GM21390 (cell line): Measurements from ENCODE around the gene LRMDA.

Experiments used
- ATAC-seq: cut with Tn5 transposase; IDR thresholded peaks from one replicate; pipeline ENCODE4 v1.9.1; 2021; ENCODE audit not compliant: unreplicated experiment

The LRMDA gene

DNA sequence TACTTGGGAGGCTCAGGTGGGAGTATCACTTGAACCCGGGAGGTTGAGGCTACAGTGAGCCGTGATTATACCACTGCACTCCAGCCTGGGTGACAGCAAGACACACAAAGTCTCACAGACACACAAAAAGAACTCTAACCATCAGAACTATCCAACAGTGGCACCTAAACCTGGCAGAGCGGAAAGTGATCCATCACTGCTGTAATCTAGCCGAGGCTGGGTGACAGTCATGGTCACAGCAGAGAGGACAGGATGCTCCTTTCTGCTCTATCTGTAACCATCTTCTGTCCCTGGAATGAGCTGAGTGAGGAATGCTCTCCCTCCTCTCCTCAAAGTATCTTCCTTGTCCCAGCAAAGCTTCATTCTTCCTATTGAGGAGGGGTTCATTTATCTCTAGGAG is 656.6 kb downstream of the LRMDA start:
- ATAC-seq, result no peak

DNA sequence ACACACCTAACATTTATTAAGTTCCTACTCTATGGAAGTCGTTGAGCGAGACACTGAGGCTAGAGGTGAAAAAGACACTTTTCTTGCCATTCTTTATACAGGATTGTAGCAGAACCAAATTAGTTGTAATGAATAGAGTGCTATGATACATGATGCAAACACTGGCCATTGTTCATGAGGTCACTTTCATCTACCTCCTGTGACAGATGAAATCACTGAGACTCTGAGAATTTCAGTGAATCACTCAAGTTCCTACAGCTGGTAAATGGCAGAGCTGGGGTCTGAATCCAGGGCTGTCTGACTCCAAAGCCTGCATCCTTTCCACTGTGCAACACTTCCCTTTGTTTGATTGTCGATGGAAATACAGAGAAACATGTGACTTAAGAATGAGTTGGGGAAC is 657.6 kb downstream of the LRMDA start:
- no peak for ATAC-seq

DNA sequence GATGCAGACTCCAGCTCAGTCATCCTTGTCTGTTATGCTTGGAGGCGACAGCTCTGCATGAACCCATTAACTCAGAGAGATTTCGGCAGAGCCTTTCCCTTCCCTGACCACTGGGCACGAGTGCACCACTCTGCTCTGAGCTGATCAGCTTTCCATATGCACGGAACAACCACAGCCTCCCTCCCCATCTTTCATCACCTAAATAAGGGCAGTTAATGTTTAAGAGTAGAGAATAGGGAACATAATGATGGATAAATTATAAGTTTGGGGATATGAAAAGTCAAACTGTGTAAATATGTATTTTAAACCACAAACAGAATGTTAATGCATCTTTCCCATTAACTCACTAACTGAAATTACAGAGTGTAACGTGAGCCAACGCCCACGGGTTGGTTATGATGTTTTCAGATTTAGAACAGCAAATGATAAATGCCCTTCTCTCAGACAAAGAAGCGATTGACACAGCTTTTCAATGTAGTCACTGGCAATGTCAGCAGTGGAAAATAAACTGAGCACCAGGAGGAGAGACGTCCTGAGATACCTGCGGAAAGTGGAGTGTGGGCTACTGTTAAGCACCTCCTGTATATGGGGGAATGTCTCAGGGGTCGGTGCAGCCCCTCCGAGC is 658.2 kb downstream of the LRMDA start:
- ATAC-seq, result no peak

DNA sequence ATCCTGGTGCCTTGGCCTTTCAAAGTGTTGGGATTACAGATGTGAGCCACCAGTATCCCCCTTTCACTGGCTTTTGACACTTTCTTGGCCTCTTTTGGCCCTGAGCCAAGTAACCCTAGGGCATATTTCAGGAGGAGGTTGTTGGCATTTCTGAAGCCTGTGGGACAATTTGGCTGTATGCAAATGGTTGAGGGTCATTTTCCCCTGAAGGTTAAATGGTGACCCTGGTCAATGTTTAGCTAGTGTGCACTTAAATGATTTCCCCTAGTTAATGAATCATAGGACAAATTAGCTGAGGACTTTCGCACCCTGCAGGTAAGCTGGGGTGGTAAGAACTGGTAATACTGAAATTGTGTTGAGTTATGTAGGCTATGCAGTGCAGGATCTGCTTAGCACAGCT is 660.5 kb downstream of the LRMDA start:
- ATAC-seq, result no peak

DNA sequence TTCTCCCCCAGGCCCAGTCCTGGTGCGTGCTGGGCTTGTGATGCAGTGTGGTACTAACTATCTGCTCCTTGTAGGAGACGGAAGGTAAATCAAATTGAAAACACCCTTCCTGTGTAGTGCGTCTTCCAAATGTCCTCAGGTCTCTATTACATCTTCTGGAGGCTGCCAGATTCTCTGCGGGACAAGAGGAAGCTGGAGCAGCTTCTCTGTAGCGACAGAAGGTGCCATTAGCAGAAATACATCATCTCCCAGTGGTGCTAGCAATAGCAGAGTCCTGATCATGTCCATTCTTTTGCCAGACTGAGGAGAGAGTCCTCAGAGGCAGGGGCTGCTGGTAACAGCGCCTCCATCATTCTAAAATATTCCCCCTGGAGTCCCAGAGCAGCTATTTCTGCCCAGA is 675.2 kb downstream of the LRMDA start:
- no peak for ATAC-seq

DNA sequence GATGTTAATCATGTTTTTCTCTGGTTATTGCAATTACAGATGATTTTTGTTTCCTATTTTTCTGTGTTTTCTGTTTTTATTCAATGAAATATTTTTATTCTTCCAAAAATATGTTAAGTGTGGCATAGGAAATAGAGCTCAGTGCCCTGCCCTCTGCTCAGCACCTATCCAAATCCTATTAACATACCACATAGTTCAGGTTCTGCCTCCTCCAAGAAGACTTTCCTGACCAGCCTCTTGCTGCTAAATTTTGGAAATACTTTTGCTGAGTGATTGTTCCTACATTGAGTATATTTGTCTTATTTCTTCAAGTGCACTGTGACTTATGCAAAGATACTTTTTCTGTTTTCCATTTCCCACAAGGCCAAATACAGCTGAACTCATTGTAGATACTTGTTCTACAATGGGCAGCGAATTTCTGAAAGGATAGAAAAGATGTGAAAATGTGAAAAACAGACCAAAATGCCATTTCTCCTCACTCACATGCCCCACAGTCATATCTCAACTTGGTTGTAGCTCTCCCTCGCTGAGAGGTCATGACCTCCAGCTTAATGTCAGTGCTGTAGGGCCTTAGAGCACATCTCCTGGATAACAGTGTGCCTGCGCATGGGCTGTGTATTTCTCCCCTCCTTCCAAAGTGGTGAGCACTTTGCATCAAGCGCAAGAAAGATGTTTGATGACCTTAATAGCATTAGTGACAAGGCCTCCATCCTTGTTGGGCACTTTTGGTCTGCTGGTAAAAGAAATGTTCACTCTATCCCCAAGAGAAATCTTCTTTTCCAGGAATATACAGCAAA is 677.3 kb downstream of the LRMDA start:
- ATAC-seq, result no peak

DNA sequence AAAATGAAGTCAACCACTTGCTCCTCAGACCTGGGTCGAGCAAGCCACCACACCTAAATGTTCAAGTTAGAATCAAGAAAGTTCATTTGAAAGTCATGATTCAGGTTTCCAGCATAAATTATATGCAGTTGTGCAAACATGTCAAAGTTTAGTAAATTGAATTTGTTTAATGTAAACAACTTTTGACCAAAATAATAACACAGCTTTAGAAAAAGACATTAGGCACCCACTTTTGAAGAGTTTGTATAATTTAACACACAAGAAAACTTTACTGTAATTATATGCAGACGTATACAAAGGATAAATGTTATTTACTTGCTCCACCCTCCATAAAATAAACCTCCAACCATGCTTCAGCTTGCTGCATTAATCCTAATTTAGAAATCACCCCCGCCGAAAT is 680.0 kb downstream of the LRMDA start:
- ATAC-seq, result no peak

DNA sequence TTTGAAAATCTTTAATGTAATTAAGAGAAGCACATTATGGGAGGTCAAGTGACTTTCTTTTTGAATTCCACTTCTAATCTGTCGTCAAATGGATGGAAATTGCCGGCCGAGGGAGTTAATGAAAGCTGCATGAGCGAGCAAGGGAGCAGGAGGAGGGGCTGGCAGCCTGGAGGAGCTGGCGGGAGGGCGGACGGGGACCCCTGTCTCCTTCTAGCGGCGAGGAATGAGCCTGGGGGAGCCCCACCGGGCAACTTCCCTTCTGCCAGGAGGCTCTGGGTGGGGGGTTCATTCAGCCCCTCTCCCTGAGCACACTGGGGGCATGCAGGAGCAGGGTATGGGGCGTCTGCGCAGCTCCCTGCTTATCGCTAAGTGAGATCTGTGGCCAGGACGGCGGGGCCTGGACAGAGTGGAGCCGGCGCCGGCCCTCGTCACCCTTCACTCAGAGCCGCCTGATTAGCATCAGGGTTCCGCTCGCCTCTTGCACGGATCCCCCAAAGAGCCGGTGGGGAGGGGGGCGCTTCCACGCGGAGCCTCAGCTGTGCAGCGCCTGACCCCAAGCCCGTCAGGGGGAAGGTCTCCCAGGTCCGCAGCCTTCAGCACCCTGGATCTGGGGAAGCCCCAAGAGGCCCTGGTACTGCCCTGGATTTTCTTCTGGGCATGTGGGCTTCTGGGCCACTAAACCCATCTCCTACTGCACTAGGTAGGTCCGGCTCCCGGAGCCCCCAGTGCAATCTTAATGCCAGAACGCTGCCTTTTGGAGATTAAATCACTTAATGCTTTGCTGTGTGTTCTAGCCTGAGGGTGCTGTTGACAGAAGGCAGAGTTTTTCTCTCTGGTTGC is 680.8 kb downstream of the LRMDA start:
- ATAC-seq, result no peak

DNA sequence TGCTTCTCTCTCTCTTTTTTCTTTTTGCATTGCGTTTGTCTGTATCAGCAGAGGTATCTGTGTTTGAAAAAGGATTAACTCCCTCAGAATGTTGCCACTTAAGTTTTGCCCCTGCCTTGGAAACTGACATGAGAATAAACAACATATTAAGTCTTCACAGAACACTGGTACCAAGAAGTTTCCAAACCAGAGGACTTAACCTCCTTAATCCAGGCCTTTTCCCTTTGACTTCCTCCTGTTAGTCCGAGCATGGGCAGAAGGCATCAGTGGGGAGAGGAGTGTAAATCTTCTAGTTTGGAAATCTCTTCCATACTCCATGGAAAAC is 681.4 kb downstream of the LRMDA start:
- ATAC-seq, result no peak

DNA sequence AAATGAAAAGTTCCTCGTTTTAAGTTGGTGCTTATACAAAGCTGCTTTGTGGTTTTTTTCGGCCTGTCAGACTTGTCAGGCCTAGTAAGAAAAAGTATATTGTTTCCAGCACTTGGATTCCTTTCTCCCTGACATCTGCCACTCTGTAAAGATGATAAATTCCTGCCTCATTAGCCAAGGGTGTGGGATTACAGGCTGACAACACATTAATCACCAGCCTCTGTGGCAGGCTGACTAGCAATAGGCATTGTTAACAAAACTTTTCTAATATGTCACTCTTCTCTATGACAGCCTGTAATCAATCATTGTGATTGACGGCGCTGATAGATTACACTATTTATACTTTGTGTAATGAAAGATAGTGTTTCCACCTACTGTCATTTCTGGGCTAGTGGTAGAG is 682.5 kb downstream of the LRMDA start:
- no peak for ATAC-seq

DNA sequence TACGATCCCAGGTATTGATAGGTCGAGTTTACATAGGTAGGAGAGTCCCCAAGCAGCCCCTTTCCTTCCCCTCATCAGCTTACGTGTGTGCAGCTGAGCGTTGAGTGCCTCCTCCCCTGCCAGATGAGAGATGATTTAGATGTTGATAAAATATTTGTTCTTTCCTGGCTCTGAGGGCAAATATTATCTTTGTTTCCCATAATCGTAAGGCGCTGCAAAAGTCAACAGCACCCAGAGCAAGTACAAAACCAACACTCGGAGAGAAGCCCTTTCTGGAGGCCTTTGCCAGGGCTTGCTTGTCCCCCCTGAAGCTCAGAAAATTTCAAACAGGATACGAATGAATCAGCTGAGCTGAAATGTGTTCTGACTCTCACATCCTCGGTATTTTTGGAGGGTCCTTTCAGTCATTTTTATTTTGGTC is 683.2 kb downstream of the LRMDA start:
- ATAC-seq, result no peak

DNA sequence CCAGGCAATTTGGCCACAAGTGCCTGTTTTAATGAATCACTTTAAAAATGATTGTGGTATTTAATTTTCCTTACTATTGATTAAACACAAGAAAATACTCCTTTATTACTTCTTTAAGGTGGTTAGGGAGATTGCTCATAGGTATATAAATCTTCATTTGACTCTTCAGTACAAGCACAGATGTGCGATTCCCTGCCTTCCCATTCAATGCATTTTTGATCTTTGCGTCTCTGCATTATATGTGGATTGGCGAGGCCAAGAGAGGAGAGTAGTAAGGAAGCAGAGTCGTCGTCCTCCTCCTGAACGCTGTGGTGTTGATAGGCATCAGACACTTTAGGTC is 683.7 kb downstream of the LRMDA start:
- ATAC-seq, result no peak

DNA sequence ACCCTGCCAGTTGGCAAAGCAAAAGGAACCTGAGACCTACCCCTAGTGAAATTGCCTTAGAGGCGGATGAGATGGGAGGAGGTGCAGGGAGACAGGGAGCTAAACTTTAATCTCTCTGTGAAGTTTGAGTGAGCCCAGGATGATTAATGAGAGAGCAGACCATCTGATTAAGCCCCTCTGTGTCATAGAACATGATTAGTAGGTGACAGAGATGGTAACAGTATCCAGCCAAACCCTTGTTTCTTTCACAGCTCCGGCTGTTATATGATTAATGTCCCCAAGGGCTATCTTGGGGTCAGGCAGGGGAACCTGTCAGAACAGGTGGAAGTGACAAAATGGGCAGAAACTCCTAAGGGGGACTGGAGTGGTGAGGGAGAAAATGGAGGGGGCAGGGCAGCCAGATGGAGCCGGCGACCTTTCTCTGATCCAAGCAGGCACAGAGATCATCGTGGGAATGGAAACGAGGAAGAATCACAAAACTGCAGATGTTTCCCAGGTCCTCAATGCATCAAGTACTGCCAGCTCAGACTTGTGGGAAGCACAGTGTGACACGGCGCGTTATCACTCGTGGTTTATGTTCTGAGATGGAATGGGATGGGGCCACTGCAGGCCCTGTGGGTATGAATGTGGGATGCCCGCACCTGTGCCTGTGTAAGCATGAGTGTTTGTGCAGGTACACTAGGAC is 684.2 kb downstream of the LRMDA start:
- ATAC-seq, result no peak

DNA sequence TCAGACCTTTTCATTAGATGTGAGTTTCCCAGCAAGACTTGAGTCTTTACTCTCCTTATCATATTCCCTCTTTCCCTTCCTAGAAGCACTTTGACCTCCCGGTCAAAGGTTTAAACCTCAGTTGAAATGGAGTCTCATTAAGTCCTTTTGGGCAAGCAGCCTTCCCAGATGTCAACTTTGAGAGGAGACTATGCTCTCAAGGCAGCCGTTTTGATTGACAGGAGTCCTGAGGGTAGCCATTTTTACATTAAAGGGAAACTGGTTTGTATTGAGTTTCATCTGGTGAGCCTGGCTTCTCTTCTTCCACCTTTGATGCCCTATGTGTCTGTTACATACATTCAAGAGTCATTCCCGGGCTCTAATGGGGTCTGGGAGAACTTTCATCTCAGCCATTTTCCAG is 685.1 kb downstream of the LRMDA start:
- no peak for ATAC-seq

DNA sequence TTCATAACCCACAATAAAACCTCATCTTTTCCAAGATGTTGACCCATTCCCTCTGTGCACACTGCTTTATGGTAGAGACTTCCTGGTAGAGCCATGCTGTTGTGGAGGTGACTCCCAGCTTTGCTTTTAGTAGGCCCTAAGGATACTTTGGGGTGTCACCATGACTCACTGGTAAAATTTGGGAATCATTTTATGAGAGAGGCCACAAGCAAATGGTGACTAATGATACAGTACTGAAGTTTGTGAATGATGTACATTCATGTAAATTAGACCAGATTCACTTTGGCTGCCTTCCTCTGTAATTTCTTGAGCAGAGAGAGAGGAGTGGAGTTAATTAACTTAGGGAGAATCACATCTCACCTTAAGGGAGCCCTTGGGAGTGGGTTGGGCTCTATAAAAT is 686.5 kb downstream of the LRMDA start:
- no peak for ATAC-seq

DNA sequence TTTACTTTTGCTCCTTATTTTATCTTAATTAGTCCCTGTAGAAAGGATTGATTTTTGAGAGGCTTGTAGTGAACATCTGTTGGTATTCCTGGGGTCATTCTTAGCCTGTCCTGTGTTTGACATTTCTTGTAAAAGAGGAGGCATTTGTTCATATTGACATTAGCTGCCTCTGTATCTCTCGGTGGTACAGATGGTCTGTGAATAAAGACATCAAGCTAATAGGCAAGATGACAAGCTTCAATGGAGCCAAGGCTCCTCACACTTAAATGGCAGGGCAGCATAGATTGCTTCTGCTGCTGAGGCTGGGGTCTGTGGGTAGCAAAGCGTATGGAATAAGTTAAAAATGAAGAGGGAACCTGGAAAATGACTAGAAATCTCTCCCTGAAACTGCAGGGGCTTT is 687.6 kb downstream of the LRMDA start:
- no peak for ATAC-seq

DNA sequence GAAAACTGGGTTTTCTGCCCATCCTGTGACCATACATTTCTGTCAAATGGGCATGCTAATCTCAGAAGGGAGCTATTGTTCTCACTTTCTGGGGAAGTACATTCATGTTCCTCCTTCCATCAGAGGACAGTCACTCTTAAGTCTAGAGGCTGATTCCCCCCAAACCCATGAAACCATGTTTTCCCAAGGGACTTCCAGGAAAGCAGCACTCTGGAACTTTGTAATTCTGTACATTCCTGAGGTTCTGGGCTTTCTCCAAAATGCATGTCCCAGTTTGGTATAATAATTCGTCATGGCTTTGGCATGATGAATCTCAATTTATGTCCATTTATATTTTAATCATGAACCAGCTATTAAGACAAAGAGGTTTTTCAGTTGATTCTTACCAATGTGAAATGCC is 688.1 kb downstream of the LRMDA start:
- ATAC-seq, result no peak

DNA sequence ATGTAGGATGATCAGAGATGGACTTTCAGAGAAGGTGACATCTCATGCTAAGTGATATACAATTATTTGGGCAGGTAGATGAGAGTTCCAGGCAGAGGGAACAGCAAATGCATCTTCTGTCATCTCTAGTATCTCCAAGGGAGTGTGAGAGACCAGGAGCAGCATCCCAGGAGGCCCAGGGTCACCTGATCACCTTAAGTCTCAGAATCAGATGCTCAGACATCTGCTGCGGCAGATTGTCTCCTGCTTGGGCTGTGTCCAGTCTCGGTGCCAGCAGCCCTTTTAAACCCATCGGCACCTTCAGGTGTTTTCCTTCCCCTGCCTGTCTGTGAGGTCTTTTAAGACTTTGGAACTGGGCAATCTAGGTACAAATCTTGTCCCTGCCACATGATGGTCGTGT is 690.6 kb downstream of the LRMDA start:
- ATAC-seq, result no peak

DNA sequence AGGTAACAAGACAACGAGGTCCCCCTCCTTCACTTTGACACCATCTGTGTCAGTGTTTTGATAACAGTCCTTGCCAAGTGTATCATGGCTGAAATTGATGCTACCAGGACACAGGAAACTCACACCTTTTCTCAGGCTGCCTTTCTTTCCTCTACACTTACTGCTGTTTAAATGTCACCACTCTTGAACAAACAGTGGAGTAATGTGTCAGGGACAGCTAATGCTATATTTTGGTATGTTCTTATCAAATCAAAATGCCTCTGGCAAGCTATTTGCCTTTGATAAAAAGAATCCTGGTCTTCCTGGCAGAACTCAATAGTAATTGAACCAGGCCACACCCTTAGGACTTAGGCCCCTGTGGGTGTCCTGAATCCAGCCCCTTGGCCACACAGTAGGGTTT is 692.9 kb downstream of the LRMDA start:
- ATAC-seq, result no peak

DNA sequence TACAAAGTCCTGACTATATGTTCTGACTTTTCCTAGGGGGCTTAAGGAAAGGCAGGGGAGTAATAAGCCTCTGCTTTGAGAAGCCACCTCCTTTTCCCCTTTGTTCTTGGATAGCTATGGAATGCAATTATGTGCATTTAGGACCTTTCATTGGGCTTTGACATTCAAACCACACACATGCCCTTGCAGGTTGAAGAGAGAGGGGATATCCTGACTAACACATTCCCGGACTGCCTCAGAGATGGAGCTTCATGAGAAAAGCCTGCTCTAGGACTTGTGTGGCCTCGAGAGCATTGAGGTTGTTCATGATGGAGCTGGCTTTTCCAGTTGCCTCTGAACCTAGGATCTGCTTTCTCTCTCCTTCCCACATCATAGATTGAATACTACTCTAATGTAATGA is 694.5 kb downstream of the LRMDA start:
- no peak for ATAC-seq

DNA sequence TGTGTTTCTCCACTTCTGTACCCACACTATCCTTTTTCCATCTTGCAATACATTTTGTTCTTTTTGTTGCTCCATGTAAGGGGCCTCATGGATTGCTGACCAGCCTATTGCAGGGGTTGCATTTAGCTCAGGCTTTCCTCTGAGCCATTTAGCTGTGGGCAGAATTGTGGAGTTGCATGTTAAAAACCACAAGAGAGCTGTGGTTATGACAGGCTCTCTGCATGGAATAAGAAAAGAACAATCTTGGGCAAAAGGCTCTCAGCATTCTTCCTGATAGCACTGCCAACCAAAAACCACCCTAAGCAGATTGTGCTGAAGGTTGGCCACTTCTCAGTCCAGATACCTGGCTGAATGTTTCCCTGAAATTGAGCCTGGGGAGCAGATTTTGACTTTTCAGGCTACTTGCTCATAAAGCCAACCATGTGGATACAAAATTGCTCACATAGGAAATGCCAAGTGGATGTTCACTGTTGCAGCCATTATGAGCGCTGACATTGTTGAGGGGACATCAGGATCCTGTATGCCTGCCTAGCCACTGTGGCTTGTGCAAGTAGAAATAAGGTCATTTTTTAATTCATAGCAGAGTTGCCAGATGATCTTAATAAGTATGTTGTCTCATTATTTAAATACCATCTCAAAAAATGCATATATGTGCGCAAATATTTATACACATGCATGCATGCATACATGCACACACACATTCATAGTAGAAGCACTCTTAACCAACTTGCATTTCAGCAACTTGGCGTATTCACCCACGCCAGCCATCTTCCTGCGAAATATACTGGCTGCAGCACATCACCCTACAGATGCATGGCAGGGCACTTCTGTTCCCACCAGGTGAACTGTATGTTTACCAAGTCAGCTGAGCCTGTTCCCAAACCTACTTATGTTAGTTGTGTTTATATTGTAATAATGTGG is 695.4 kb downstream of the LRMDA start:
- ATAC-seq, result no peak
